GM19463 (cell line): ENCODE measurements around the gene PARD3B.

Experiments
- ATAC-seq: cut with Tn5 transposase; IDR thresholded peaks from one replicate; pipeline ENCODE4 v1.9.1; 2021; ENCODE audit warnings: mild to moderate bottlenecking, moderate library complexity; ENCODE audit not compliant: unreplicated experiment

PARD3B gene

DNA sequence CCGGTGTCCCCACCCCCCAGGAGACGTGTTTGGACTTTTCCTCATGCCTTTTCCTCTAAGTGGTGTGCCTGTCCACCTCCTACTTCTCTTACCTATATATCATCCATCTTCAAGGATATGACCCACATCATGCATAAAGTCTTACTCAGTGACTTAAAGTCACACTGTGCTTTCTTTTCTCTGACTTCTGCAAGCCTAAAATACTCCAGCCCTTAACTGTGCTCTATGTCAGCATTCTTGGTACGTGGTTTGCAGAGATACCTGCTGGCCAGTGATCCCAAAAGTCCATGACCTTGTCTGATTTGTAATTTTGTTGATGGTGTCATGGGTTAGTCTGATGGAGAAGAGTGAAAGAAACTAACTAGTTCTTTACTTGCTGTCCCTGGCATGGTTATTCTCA is 743.4 kb downstream of the PARD3B start:
- ATAC-seq: no peak

DNA sequence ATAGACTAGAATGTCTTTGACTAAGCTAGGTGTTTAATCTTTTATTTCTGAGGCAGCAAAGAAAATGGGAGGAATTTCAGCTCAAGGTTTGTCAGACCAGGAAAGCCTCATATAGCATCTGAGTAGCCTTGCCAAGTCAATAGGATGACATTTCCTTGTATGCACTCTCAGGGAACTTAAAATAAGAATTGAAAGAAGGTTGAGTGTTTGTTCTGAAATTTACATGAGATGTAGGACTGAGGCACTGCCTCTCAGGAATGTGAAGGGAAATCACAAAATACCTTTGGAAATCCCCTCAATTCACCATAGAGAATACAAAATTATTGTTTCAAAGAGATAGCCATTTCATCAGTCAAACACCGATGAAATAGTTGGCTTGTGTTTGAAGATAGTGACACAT is 745.0 kb downstream of the PARD3B start:
- no peak for ATAC-seq

DNA sequence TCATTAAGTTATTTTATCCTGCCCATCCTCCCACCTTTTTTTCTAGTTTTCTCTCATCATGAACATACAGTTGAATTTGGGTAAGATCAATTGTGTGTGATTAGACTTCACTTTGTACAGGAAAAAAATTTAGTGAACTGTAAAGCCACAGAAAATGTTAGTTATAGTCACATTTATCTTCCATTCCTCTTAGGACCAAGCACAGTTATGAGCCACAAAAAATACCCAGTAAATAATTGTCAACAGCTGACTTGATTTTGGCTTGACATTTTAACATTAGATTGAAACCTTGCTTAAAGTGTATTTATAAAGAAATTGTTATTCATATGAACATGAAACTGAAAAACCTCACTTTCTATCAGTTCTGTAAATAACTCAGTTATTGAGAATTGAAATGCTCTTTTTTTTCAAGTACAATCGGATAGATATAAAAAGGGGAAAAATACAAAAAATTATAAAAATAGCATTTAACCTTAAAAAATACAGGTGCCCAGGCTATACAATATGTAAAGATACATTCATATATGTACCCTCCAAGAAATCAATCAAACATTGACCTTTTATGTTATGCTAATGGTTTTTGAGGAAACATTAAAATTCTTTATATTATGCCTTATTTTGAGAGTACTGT is 747.5 kb downstream of the PARD3B start:
- ATAC-seq: no peak

DNA sequence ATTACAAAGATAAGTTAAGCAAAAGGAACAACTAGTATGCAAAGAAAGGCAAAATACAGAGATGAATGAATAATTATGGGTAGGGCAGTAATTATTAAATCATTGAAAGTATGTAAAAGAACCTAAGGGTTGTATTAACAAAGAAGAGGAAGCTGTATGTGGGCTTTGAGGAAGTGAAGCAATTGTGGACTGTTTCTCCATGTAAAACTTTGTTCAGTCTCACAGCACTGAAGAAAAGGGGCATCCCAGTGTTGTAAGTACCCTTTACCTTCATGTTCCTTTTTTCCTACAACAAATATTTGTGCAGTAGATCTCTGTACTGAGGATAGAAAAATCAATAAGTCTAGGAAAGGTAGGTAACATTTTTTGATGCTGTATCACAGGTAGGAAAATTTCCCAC is 748.3 kb downstream of the PARD3B start:
- ATAC-seq: no peak

DNA sequence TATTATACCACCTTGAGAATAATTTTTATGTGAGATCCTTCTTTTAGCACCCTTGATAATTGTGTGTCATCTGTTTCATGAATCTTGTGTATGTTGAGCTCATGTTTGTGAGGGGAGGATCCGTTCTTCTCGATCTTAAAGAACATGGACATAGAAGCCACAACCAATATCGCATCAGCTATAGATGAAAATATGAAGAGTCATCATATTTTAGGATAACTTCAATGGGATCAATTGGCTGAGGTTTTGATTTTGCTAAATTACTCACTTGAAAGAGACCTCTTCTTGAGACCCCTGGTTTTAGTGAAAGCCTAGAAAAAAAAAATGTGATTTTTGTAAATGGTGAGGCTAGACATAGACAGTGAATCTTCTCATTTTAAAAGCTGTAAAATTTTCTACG is 751.7 kb downstream of the PARD3B start:
- no peak for ATAC-seq

DNA sequence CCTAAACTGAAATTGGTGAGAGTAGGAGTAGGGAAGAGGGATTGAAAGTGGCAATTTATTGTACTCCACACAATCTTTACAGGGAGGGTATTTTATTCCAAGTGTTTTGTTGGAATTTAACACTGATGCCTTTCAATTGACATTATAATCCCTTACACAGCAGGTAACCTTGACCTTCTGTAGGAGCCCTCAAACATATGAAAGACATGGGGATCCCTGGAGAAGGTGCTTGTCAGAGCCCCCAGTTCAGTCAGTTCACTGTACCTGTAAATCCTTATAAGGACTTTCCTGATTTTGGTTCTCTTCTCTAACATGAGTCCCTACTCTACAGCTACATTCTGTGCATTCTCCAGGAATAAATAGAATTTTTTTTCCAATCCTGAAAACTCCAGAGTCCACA is 752.1 kb downstream of the PARD3B start:
- no peak for ATAC-seq

DNA sequence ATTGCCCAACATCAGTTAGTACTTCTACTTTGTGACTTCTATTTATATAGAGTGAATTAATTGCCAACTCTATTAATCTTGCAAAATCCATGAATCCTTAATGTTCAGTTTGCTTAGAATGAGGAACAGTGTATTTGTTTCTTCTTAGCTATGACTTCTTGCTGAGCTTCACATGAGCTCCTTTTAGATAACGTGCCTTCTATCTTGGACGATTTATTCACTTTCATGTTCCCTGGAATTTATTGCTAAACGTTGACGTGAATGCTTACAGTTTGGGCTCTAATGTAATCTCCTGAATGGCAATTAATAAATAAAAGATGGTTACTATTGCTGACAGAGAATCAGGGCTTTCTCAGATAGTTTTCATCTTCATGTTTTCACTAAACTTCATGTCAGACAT is 752.6 kb downstream of the PARD3B start:
- ATAC-seq: no peak

DNA sequence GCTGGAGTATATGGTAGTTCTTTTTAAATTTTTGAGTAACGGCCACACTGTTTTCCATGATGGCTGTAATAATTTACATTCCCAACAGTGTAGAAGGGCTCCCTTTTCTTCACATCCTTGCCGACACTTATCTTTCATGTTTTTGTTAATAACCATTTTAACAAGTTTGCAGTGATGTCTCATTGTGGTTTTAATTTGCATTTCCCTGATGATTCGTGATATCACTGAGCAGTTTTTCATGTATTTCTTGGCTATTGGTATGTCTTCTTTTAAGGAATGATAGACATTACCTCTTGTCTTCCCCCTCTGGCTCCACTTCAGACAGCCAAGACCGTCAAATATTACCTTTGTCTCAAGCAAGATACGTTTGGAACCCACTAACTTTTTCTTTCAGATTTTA is 765.9 kb downstream of the PARD3B start:
- no peak for ATAC-seq

DNA sequence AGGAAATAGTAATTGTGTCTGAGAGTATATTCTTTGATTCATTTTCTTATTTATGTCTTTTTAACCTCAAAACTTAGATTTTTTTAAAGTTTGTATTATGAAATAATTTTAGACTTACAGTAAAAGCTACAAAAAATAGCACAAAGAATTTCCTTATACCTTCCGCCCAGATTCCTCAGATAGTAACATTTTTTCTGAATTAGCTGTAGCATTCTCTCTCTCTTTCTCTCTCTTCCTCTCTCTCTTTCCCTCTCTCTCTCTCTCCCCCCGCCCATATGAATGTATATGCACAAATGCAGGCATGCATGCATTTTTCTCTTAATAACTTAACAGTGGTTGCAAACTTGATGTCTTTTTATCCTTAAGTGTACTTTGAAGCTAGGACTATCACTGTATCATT is 776.0 kb downstream of the PARD3B start:
- no peak for ATAC-seq

DNA sequence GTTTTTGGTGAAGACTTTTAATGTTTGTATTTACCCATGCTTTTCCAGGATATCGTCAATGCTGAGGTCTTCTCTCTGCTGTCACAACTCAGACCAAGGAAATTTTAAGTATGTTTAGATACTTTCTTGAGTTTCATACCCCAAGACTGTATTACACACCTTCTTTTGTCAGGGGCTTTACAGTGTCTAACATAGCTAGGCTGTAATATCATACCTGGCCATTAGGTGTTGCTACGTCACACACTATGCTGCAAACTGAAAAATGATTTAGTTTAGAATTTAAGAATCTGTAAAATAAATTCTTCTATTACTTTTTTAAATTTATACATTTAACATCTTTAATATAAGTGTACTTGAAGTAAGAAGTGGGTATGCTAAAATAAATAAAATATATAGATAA is 778.7 kb downstream of the PARD3B start:
- no peak for ATAC-seq

DNA sequence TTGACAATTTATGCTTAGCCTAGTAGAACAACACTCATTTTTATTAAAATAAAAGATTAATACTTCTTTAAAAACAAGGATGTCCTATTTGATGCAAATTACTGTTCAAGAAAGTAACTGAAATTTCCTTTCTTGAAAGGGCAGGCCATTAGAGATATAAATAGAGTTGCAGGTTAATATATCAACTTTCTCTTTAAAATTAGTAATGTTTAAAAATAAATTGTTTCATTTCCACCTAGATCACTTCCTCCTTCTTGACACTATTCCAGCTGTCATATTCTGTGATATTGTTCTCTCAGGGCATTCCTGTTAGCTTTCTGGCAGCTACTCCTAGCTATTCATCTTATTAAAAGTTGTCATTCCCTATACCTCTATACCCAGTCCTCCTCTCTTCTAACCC is 779.1 kb downstream of the PARD3B start:
- ATAC-seq: no peak

DNA sequence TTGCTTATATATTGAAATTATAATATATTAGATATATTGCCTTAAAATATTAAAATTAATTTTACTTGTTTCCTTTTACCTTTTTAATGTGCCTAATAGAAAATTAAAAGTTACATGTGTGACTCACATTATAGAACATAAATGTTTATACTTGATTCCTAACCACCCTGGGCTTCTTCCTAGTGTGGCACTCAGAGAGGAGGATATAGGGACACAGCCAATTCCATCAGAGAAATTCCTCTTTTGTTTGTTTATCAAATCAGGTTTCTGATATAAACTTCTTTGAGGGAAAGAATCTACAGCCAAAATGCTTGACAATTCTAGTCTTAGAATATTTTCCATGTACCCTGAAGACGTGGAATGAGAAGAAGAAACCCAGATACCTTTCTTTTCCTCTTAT is 788.1 kb downstream of the PARD3B start:
- ATAC-seq: no peak

DNA sequence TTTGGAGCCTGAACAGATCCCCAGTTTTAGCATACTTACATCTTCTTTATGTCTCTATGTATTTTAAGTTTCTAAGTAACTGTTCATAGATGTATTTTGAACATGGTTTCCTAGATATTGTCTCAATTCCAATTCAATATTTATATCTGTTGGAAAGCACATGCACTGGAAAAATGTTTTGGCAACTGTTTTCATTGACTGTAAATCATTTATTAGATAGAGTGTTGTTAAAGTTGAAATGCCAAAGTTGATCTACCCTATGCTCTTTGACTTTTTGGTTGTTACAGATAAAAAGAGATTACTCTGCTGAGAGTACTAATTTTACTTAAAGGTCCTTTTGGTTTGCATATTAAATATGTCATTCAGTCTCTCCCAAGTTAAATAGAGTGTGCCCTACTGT is 792.0 kb downstream of the PARD3B start:
- ATAC-seq: no peak

DNA sequence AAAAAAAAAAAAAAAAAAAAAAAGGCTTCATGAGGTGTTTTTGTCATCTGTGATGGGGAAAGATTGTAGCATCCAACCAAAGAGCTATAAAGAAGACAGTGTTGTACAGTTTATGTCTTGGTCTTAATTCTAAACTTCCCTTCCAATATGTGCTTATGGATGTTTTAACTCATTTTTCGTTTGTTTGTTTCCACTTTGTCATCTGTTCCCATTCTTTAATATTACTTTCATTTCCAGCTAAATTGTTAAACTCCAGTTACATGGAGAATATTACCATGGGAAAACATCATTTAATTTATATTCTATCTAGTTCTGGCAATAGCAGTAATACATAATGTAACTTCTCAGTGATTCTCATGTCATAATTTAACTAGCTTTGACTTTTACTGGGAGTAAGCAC is 792.9 kb downstream of the PARD3B start:
- ATAC-seq: no peak

DNA sequence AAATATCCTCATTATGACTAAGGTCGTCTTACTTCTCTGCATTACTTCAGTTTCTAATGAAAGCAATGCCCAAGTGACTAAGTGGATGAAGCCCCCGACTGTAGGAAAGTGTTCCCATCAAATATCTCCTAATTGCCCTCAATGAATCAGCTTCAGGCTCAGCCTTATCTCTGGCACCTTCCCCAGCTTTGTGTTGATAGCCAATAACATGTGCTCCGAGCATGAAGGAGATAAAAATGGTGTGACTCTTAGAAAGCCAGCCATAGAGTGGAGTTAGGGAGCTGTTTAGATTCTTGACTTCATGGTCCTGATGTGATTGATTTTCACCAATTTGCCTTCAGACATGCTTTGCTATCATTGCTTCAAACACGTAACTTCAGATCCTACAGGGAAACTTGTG is 797.8 kb downstream of the PARD3B start:
- no peak for ATAC-seq

DNA sequence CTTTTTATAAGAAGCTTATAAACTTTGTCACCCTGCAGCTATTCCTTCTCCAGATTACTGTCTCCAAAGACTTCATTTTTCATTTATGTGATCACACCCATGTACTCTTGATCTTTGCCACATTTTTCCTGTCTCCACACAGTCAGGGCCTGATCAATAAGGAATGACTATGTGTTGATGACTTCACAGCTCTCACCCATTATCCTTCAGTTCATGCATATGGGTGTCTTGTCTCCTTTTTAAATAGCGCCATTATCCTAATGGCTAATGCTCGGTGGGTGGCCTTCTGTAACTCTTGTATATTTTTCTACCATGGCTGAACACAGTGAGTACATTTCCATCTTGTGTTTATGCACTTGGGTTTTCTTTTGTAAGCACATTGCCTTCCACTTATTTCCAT is 801.4 kb downstream of the PARD3B start:
- no peak for ATAC-seq

DNA sequence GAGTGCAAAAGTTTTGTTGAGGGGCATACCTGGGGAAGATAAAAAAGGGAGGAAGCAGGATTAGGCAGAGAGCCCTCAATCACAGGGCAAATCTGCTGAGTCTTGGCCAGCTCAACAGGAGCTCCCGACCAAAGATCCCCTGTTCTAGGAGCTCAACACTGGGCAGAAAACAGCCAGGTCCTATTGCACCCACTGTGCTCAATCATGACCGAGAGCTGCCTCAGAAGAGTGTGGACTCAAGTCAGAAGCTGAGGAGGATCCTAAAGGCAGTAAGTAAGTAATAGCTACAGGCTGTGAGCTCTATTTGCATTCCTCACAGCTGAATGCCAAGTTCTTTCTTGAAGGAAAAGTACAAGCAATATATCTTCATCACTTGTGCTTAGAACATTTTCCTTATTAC is 802.6 kb downstream of the PARD3B start:
- no peak for ATAC-seq

DNA sequence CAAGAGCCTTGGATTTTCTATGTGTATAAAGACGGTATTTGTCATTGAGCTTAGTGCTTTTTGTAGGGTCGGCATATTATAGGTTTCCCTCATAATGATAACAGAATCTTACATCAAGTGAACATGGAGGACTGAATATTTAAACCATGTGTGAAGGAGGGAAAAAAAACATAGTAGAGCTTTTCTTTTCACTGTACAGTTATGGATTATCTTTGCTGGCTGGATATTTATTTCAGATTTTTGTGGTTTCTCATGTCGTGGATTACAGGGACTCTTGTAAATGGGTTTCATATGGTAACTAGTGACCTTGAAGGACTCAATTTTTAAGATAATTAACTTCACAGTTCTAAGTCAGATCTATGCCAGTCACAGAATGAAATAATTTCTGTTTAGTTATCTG is 806.8 kb downstream of the PARD3B start:
- no peak for ATAC-seq

DNA sequence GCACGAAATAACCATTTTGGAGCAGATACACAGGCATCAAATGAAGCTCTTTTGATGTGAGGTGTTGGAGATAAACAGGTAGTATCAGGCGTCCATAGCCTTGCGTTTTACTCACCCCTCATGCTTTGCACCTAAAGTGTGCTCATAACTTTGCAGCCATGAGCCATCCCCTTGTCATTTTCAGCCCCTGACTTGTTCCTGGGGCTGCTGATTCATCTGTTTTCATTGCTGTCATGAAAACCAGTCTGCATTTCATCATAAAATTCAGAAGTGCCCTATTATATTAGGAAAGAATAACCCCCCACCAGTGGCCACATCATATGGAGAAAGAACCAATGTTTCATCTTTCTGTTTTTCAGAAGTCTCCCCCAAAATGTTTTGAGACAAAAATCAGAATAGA is 807.3 kb downstream of the PARD3B start:
- ATAC-seq: no peak

DNA sequence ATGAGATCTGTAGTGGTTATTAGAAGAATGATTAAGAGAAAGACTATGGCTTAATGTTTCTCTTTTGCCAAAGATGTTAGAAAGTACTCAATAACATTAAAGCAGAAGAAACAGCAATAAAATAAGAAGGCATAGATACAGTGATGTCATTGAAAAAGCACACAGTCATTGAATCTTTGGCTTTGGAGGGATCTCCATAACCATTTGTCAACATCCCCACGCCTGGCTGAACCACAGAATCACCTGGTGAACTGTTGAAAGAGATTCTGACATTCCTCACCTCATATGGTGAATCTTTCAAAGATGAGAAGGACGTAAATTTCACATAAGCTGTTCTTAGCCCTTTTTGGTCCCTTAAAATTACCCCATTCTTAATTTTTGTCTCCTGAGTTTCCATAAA is 812.5 kb downstream of the PARD3B start:
- ATAC-seq: no peak

DNA sequence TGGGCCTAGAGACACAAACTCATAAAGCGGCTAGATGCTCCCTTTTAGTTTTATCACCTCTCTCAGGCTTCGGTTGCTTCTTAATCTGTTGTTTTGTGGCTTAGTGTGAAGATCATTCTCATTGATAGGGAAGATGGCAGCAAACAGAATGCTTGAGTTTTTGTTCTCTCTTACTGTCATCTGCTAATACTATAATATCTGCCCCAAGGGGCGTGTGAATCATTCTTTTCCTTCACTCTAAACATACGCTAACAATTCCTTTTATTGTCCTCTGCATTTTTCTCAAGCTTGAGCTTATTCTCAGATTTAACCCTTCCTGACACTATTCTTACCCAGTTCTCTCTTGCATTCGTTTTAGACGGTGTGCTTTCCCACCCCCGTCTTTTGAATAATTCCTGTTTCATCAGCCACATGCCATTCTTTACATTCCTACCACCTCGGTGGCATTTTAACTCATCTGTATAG is 813.1 kb downstream of the PARD3B start:
- ATAC-seq: no peak

DNA sequence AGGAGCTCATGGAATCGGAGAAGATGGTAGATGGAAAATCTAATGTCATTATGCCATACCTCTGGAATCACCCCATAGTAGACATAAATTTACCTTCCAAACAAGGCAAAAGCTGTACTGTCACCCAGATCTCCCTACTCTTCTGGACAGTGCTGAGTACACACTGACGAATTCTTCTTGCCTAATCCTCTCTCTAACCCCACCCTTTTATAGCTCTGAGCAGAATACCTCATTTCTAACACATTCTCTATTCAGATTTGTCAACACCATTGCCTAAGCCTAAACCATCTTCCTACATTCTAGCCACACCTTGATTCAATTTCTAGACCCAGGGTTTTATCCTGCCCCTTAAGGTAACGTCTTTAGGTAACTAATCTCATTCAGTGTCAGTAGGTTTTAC is 816.0 kb downstream of the PARD3B start:
- no peak for ATAC-seq

DNA sequence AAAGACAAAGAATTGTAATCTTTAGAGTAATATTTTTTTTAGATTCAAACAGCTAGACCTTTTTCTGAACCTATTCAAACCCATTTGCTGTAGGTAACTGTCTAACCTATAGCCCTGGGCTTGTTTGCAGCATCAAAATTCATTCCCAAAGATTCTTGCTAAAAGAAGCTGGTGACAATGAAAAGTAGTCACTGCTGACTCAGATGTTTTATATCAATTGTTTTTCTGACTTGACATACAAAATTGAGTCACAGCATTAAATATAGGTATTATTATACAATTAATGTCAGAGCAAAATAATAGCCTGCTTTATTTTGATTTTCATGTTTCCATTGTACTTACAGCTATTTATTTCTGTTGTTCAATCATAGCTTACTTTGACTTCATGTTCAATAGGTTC is 816.7 kb downstream of the PARD3B start:
- no peak for ATAC-seq

DNA sequence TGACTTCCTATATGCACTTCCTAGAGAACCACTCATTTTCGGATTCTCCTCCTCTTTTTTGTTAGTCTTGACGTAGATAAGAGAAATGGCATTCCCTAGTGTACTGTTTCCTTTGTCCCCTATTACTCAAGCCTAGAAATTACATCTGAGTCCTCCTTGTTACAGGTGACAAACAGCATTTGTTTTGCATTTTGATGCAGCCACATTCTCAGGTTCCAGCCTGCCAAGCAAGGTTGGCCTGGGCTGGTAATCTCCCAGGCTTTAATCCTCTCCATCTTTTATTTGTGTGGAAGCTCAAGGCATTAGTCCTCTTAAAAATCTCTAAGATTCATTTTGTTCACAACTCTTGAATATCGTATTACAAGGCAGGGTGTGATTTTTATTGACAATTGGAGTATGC is 819.0 kb downstream of the PARD3B start:
- no peak for ATAC-seq
